ENCODE results near the gene RABGAP1. TPM values are rescaled to one million over a fixed set of nuclear protein-coding genes. Genes with fewer than 3 reads are reported as not detected.
A peak's percentile ranks its signal among the peaks of the same experiment; 100 is the strongest.

The RABGAP1 gene
- total and polyA plus RNA-seq, 8 donors = 7.6 to 35.2 (median 20.2) TPM

- no peaks in the 10 kb centered on the region for H3K27me3 ChIP-seq
- WGBS, 2 donors = 11% methylated on average over 3 of the region's 3 CpGs
- no peak for TF ChIP-seq CTCF (IDR thresholded peaks at IDR 0.05)
- peaks cover 0 to 26% (median 17%) of the 10 kb centered on the region in 3 donors for H3K4me1 ChIP-seq
- ATAC-seq (peak; percentile 69 to 88 (median 84)), FAIRE-seq (no peak), DNase-seq (peak in 2 of 6 donors; percentile 39 to 67)
- H3K36me3 ChIP-seq = no peaks in the 10 kb centered on the region
- no peak overlapping the region for H3K4me3 ChIP-seq
- intact Hi-C loops (cut with DNase I) = no loop called here
- H3K27ac ChIP-seq = peak overlapping the region in 1 of 4 donors; percentile 17
- H3K9me3 ChIP-seq = no peaks in the 10 kb centered on the region
Measured at GRCh38 chr9:123049589-123050222, 108.9 kb downstream of the RABGAP1 start.

- no peaks in the 10 kb centered on the region for H3K36me3 ChIP-seq
- peaks cover 0 to 20% (median 17%) of the 10 kb centered on the region in 3 donors for H3K4me1 ChIP-seq
- H3K9me3 ChIP-seq = no peaks in the 10 kb centered on the region
- no peaks in the 10 kb centered on the region for H3K27me3 ChIP-seq
- no peak overlapping the region for H3K27ac ChIP-seq
- no peak for ATAC-seq
- no peak for FAIRE-seq
- no peak for DNase-seq
- TF ChIP-seq CTCF (IDR thresholded peaks at IDR 0.05) = no peak
- intact Hi-C loops (cut with DNase I) = no loop called here
- no peak overlapping the region for H3K4me3 ChIP-seq
Measured at GRCh38 chr9:123053046-123053445, 112.2 kb downstream of the RABGAP1 start.

- no peak overlapping the region for H3K27ac ChIP-seq
- WGBS, 2 donors = 53 to 61% methylated on average over 2 of the region's 2 CpGs
- H3K27me3 ChIP-seq = no peaks in the 10 kb centered on the region
- intact Hi-C loops (cut with DNase I) = no loop called here
- DNase-seq = no peak
- no peak for FAIRE-seq
- no peak for TF ChIP-seq CTCF (IDR thresholded peaks at IDR 0.05)
- peaks cover 0 to 14% (median 11%) of the 10 kb centered on the region in 3 donors for H3K4me1 ChIP-seq
- H3K9me3 ChIP-seq = no peaks in the 10 kb centered on the region
- no peaks in the 10 kb centered on the region for H3K36me3 ChIP-seq
- ATAC-seq = no peak
- H3K4me3 ChIP-seq = no peak overlapping the region
Measured at GRCh38 chr9:123053711-123054110, 112.9 kb downstream of the RABGAP1 start.

DNA sequence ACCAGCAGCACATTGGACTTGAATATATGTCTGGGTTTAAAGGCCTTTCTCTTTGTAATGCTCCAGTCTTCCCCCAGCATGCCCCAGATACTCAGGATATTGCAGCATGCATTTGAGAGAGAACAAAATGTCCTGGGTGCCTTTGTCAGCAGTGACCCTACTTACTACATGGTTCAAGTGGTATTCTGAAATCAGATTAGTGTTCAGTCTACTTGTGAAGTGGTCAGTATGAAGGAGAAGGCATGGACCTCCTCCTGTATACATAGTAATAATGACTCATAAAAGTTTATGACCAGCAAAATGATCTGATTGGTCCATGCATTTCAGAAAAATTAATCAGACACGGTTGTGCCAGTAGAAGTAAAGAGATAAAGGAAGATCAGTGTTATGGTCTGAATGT lies 118.0 kb downstream of the RABGAP1 start:
- Histone ChIP-seq H3K4me3 (no peak overlapping the region), H3K27me3 (no peaks in the 10 kb centered on the region), H3K9me3 (no peaks in the 10 kb centered on the region), H3K27ac (no peak overlapping the region), H3K4me1 (no peaks in the 10 kb centered on the region), H3K36me3 (no peaks in the 10 kb centered on the region)
- ATAC-seq (no peak), FAIRE-seq (no peak), DNase-seq (no peak)
- intact Hi-C loops (cut with DNase I) = no loop called here
- 79 to 88% methylated on average over 1 of the region's 1 CpG for WGBS, 2 donors
- TF ChIP-seq CTCF (IDR thresholded peaks at IDR 0.05) = no peak

GRCh38 chr9:123059472-123060220 lies 118.8 kb downstream of the RABGAP1 start:
- H3K27me3 ChIP-seq = no peaks in the 10 kb centered on the region
- no peak overlapping the region for H3K4me3 ChIP-seq
- H3K4me1 ChIP-seq = no peaks in the 10 kb centered on the region
- H3K9me3 ChIP-seq = no peaks in the 10 kb centered on the region
- ATAC-seq (no peak), DNase-seq (no peak), FAIRE-seq (no peak)
- 97 to 98% methylated on average over 9 of the region's 9 CpGs for WGBS, 2 donors
- no peak overlapping the region for H3K27ac ChIP-seq
- no peak for TF ChIP-seq CTCF (IDR thresholded peaks at IDR 0.05)
- H3K36me3 ChIP-seq = no peaks in the 10 kb centered on the region
- intact Hi-C loops (cut with DNase I) = no loop called here

Data from pancreas (tissue), 10 donors.